ENCODE results near the gene FTO.

FTO gene

DNA sequence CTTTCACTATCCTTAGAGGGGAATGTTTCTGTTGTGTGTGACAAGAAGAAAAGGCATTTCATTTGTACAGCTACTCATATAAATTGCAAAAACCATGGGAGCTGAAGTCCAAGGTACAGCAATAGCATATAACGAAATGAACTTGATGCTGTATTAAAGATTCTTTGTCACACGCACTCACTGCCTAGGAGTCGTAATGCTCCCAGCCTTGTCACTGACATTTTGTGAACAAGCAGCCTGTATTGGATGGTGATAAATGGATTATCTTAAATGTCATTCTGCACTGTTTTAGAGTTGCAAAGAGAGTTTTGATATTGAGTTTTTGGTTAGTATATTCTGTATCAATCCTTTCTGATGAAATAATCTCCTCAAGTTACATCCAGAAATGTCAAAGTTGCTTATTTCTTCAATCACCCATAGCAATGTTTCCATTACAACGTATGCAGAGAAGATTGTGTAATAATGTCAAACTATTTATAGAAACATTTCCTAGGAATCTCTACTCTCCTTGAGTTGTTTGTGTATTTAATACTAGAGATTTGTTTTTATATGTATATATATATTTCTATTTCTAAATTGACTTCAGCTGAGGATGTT, 270.6 kb downstream of the FTO start:
- no peak for DNase-seq

GRCh38 chr16:53980675-53981074, 276.7 kb downstream of the FTO start:
- DNase-seq, result no peak

- DNase-seq, result no peak
Observed at GRCh38 chr16:53982631-53983042, 278.7 kb downstream of the FTO start.

DNA sequence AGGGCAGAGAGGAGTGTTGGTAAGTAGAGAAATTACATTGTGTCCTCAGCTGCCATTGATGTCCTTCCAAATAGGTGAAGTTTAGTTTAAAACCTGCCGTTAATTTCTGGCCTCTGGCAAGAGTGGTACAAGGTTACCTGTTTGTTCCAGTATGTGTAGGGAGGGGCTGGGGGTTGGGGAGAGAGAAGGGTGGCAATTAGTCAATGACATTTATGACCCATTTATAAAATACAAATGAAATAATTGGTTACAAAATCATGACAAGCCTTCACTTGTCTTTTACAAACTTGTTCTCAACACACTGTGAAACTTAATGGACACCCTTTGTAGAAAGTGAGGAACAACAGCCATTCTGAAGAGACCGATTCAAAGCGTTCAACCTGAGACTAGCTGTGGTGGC, 281.0 kb downstream of the FTO start:
- no peak for DNase-seq

- DNase-seq, result no peak
Observed at GRCh38 chr16:53985861-53986260, 281.9 kb downstream of the FTO start.

- no peak for DNase-seq
Observed at GRCh38 chr16:53986793-53987192, 282.8 kb downstream of the FTO start.

- no peak for DNase-seq
Observed at GRCh38 chr16:53988136-53988535, 284.2 kb downstream of the FTO start.

GRCh38 chr16:53989597-53989996, 285.6 kb downstream of the FTO start:
- DNase-seq, result no peak

DNA sequence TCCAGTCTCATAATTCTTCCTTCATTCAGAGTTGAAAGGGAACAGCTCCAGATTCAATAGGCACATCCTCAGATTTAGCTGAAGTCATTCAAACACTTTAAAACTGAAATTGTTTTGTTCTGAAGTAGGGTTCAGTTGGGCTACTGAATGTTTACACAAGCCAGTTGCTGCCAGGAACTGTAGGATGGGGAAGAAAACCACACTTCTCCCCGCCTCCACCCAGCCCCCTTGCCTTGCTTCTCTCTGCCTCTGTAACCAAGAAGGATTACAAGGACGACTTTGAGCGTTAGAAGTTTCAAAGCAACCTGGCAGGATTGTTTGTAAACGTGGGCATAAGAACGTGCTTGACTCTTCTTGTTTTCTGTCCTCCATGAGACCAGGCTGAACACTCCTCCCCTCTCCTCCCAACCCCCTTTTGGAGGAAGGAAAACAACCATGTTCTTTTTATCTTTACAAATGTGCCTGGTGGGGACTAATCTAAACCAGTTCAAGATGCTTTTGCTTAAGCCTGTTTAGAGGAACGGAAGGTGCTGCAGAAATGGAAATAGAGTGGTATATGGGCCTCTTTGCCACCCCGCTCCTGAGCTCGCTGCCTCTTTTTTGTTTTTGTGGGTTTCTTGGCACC, 287.9 kb downstream of the FTO start:
- DNase-seq, result no peak

- DNase-seq, result no peak
Observed at GRCh38 chr16:53995378-53995777, 291.4 kb downstream of the FTO start.

DNA sequence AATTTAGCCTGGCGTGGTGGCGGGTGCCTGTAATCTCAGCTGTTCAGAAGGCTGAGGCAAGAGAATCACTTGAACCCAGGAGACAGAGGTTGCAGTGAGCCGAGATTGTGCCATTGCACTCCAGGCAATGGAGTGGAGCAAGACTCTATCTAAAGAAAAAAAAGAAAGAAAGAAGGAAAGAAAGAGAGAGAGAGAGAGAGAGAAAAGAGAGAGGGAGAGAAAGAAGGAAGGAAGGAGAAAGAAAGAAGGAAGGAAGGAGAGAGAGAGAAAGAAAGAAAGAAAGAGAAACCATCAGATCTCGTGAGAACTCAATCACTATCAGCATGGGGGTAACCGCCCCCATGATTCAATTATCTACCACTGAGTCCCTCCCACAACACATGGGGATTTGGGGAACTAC, 293.0 kb downstream of the FTO start:
- no peak for DNase-seq

- DNase-seq, result no peak
Observed at GRCh38 chr16:53998024-53998810, 294.3 kb downstream of the FTO start.

GRCh38 chr16:53998966-53999522, 295.1 kb downstream of the FTO start:
- no peak for DNase-seq

- no peak for DNase-seq
Observed at GRCh38 chr16:53999841-54000240, 295.9 kb downstream of the FTO start.

DNA sequence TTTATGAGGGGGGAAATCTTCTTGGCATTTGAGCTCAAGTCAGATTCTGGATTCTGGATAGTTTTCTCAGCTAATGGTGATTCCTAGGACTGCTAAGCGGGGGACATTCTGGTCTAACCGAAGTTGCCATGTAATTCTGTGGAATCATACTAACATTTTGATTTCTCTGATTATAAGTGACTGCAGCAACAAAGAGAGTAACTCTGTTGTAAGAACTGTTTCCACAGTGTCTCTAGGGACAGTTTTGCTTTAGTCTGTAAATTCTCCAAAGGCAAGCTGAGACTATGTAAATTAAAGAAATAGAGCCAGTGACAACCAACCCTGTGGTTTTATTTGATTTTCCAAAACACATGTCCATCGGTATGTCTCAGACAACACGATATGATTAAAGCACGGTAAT, 296.4 kb downstream of the FTO start:
- DNase-seq, result no peak

DNA sequence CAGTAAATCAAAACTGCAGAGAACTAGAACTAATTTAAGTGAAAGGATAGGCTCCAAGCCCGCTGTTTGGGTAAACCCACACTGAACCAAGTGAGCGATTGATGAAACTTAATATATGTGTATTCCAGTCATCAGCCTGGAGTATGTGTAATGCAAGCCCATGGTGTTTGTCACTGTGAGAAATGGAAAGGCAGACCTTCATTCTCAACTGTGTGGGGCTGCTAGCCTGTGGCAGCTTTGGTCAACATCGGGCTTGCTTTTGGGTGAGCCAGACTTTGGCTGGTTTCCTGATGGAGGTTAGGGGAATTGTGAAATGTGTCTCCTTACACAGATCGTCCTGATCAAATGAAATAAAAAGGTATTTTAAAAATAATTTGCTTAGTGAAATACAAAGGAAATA, 302.7 kb downstream of the FTO start:
- DNase-seq, result no peak

- DNase-seq, result no peak
Observed at GRCh38 chr16:54007504-54007903, 303.5 kb downstream of the FTO start.

GRCh38 chr16:54009464-54010176, 305.7 kb downstream of the FTO start:
- no peak for DNase-seq

DNA sequence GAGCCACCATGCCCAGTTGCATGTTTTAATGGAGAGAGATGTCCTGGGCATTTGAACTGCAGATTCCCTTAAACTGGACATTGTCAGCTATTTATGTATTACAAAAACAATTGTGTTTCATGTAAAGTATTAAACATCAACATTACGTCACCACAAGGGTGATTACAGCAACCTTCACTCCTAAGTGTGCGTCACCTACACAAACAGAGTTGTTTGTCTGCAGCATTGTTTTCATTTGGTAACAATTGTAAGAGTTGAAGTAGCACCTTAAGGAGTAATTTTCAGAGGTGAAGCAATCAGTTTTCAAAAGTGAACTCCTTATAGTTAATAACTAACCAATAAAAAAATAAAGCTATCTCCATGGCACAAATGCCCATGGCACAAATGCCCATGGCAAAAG, 311.2 kb downstream of the FTO start:
- DNase-seq, result no peak

- no peak for DNase-seq
Observed at GRCh38 chr16:54022362-54022761, 318.4 kb downstream of the FTO start.

DNA sequence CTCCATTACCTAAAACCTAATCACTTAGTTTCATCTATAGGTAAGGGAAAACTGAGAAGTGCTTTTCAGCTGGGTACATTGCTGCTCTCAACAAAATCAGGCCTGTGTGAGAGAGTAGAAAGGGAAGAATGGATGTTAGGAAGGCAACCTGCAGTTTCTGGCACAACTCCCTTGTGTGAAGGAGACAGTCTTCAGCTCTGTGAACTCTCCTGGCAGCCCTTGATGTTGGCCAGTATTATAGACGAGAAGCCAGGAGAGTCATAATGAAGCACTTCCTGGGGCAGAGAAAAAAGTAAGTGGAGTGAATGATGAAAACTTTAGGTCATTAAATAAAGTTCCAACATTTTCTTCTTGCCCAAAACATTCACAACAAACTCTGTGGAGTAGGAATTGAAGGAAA, 322.5 kb downstream of the FTO start:
- no peak for DNase-seq

DNA sequence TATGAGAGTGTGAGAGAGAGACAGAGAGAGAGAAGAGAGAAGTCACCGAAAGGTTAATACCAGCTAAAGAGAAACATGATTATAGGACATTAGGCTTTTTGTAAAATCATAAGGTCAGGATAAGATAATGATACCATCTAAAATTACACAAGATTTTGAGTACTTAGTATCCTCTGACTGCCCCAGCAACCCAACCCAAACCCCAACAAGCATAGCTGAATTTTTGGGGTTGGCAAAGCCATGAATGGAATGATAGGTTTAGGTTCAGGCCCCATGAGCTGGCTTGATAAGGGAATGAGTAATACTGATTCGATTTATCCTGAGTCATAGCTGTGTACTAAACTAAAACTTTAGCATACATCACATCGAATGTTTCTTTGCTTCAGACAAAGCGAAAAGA, 323.1 kb downstream of the FTO start:
- no peak for DNase-seq

- DNase-seq, result no peak
Observed at GRCh38 chr16:54027558-54027957, 323.6 kb downstream of the FTO start.
